IMR-90 (cell line): ENCODE measurements around the gene SCAF1. TPM values are rescaled to one million over a fixed set of nuclear protein-coding genes. Genes with fewer than 3 reads are reported as not detected.

ENCODE experiments used
- ATAC-seq: fragments of 200-7000 bp; cut with Tn5 transposase; 2 replicates; pipeline ENCODE4 v1.9.1; 2020; ENCODE audit warnings: low read depth, mild to moderate bottlenecking, moderate library complexity
- BruUV-seq: library from RNA; stranded (reverse); fragments of 400-500 nt; replicated peaks from 2 replicates; lab custom pipeline; 2021; lab: Mats Ljungman, UMichigan
- CTCF ChIA-PET: fragments of 300-600 bp; formaldehyde crosslinking; extraction: SDS; loops from one replicate; lab custom pipeline; 2021; ENCODE audit warnings: antibody characterized with exemption; lab: Yijun Ruan, JAX
- POLR2A ChIA-PET: fragments of 300-600 bp; sonication (Branson Sonifier 250); formaldehyde crosslinking; loops from one replicate; lab custom pipeline; 2022; ENCODE audit warnings: antibody characterized with exemption; ENCODE audit not compliant: unreplicated experiment; lab: Charles Lee
- DNase-seq: peaks from one replicate; pipeline ENCODE4 v3.0.0; 2013
- H2AFZ ChIP-seq: replicated peaks from 2 replicates; pipeline ENCODE3; 2013; ENCODE audit warnings: low read length, mild to moderate bottlenecking; ENCODE audit not compliant: poor library complexity
- H2AK5ac ChIP-seq: 2 replicates; pipeline ENCODE4 v1.6.1; 2013; ENCODE audit warnings: low read depth, low read length, inconsistent platforms
- H2AK9ac ChIP-seq: replicated peaks from 2 replicates; pipeline ENCODE3; 2013; ENCODE audit warnings: mild to moderate bottlenecking, low read depth, low read length, moderate library complexity; ENCODE audit not compliant: poor library complexity
- H2BK120ac ChIP-seq: 2 replicates; pipeline ENCODE4 v1.6.1; 2013; ENCODE audit warnings: low read depth, low read length, inconsistent platforms
- H2BK15ac ChIP-seq: 3 replicates; pipeline ENCODE4 v1.6.1; 2013; ENCODE audit warnings: low read depth, low read length, inconsistent platforms
- H2BK20ac ChIP-seq: 2 replicates; pipeline ENCODE4 v1.6.1; 2013; ENCODE audit warnings: low read depth, mild to moderate bottlenecking, inconsistent platforms, low read length, moderate library complexity
- H2BK5ac ChIP-seq: 2 replicates; pipeline ENCODE4 v1.6.1; 2013; ENCODE audit warnings: mild to moderate bottlenecking, low read depth, low read length, inconsistent platforms; ENCODE audit not compliant: poor library complexity, severe bottlenecking
- H3K14ac ChIP-seq: replicated peaks from 2 replicates; pipeline ENCODE4 v1.6.1; 2013; ENCODE audit warnings: low read depth, low read length, inconsistent platforms
- H3K18ac ChIP-seq: 2 replicates; pipeline ENCODE4 v1.6.1; 2013; ENCODE audit warnings: low read depth, low read length, control low read depth
- H3K23ac ChIP-seq: 2 replicates; pipeline ENCODE4 v1.6.1; 2013; ENCODE audit warnings: low read depth, low read length, inconsistent platforms
- H3K27ac ChIP-seq: 2 replicates; pipeline ENCODE4 v1.5.1; 2013; ENCODE audit warnings: mild to moderate bottlenecking, control low read depth, low read length; ENCODE audit not compliant: insufficient read depth
- H3K27me3 ChIP-seq: 2 replicates; pipeline ENCODE4 v1.6.1; 2013; ENCODE audit warnings: low read length; ENCODE audit not compliant: control insufficient read depth, insufficient read depth
- H3K36me3 ChIP-seq: 2 replicates; pipeline ENCODE4 v1.6.1; 2013; ENCODE audit warnings: low read length, mixed read lengths; ENCODE audit not compliant: control insufficient read depth, insufficient read depth
- H3K4ac ChIP-seq: 2 replicates; pipeline ENCODE4 v1.6.1; 2013; ENCODE audit warnings: low read depth, low read length, inconsistent platforms
- H3K4me1 ChIP-seq: 2 replicates; pipeline ENCODE4 v1.6.1; 2013; ENCODE audit warnings: low read length, mixed read lengths; ENCODE audit not compliant: control insufficient read depth, insufficient read depth
- H3K4me2 ChIP-seq: 2 replicates; pipeline ENCODE4 v1.6.1; 2013; ENCODE audit warnings: low read depth, mild to moderate bottlenecking, control low read depth, low read length, moderate library complexity
- H3K4me3 ChIP-seq: 2 replicates; pipeline ENCODE4 v1.5.1; 2013; ENCODE audit warnings: low read depth, mild to moderate bottlenecking, control low read depth, low read length, moderate library complexity; ENCODE audit not compliant: insufficient read depth
- H3K56ac ChIP-seq: 2 replicates; pipeline ENCODE4 v1.6.1; 2013; ENCODE audit warnings: low read length, inconsistent platforms; ENCODE audit not compliant: insufficient read depth; ENCODE audit errors: extremely low read depth
- H3K79me1 ChIP-seq, 2 experiments: 2 replicates each; pipeline ENCODE4 v1.6.1; 2013; ENCODE audit warnings: low read length in 2 of 2, inconsistent platforms in 1 of 2, low read depth in 1 of 2
- H3K9ac ChIP-seq: 2 replicates; pipeline ENCODE4 v1.6.1; 2013; ENCODE audit warnings: low read depth, low read length, control low read depth
- H3K9me1 ChIP-seq: 2 replicates; pipeline ENCODE4 v1.6.1; 2013; ENCODE audit warnings: low read length, inconsistent platforms; ENCODE audit not compliant: insufficient read depth
- H3K9me3 ChIP-seq: 2 replicates; pipeline ENCODE4 v1.6.1; 2013; ENCODE audit warnings: low read length; ENCODE audit not compliant: control insufficient read depth, insufficient read depth
- H4K20me1 ChIP-seq: 2 replicates; pipeline ENCODE4 v1.6.1; 2013; ENCODE audit warnings: low read length, inconsistent platforms; ENCODE audit not compliant: insufficient read depth
- H4K5ac ChIP-seq: 2 replicates; pipeline ENCODE4 v1.6.1; 2013; ENCODE audit warnings: mild to moderate bottlenecking, low read depth, low read length, control low read depth
- H4K8ac ChIP-seq, 2 experiments: 2 replicates each; pipeline ENCODE4 v1.6.1; 2013; ENCODE audit warnings: low read depth in 2 of 2, low read length in 2 of 2, control low read depth in 1 of 2, inconsistent platforms in 1 of 2
- H4K91ac ChIP-seq: 2 replicates; pipeline ENCODE4 v1.6.1; 2013; ENCODE audit warnings: low read depth, low read length, inconsistent platforms; ENCODE audit not compliant: insufficient read depth
- FOS ChIP-seq: fragments of 150-350 bp; IDR thresholded peaks from 2 replicates; pipeline ENCODE4 v1.6.1; 2016; ENCODE audit warnings: low read depth, low read length
- MAFK ChIP-seq: IDR thresholded peaks from 2 replicates; pipeline ENCODE4 v1.6.1; 2012; ENCODE audit warnings: low read depth, low read length, improper control_type of control experiment
- SMC3 ChIP-seq: fragments of 150-350 bp; IDR thresholded peaks from 2 replicates; pipeline ENCODE4 v1.6.1; 2016; ENCODE audit warnings: low read depth, mild to moderate bottlenecking, antibody characterized with exemption, low read length, moderate library complexity
- WGBS, 2 experiments: methylation state at CpG; one replicate each; pipeline versions ENCODE4 v1.1.5 to v1.1.7; 2013; ENCODE audit warnings: missing lambda C conversion rate in 2 of 2; ENCODE audit not compliant: insufficient read length in 1 of 2; ENCODE audit errors: extremely low coverage in 2 of 2; 5-methylcytosine and 5-hydroxymethylcytosine counted together
- dilution Hi-C: fragments of 300-500 bp; cut with HindIII; formaldehyde crosslinking; loops from one replicate; pipeline ENCODE4 v1.14.3; 2018; ENCODE audit warnings: low sequenced_read_pairs; ENCODE audit not compliant: unreplicated experiment
- in situ Hi-C: fragments of 300-500 bp; cut with MboI; formaldehyde crosslinking; loops from 3 replicates; pipeline ENCODE4 v1.14.3; 2019; ENCODE audit warnings: low sequenced_read_pairs, inconsistent platforms, mixed read lengths
- intact Hi-C: fragments of 100-400 bp; cut with micrococcal nuclease; formaldehyde crosslinking; loops from 2 replicates; pipeline ENCODE4 v1.10.0; 2022
- polyA plus RNA-seq, 3 experiments: library from polyadenylated mRNA; depleted of rRNA; stranded (reverse); fragments of >200 nt; gene quantifications; 2 replicates each; pipeline ENCODE4 v1.2.3, GENCODE V29; 2012; ENCODE audit warnings: low replicate concordance in 1 of 3
- total RNA-seq: library from RNA; depleted of rRNA; stranded (reverse); fragments of >200 nt; gene quantifications from 2 replicates; pipeline ENCODE4 v1.2.3, GENCODE V29; 2012

The SCAF1 gene
- total and polyA plus RNA-seq, 2 of the 4 experiments (the other 2 are of a cell fraction): 2.2 to 14.8 TPM

DNA sequence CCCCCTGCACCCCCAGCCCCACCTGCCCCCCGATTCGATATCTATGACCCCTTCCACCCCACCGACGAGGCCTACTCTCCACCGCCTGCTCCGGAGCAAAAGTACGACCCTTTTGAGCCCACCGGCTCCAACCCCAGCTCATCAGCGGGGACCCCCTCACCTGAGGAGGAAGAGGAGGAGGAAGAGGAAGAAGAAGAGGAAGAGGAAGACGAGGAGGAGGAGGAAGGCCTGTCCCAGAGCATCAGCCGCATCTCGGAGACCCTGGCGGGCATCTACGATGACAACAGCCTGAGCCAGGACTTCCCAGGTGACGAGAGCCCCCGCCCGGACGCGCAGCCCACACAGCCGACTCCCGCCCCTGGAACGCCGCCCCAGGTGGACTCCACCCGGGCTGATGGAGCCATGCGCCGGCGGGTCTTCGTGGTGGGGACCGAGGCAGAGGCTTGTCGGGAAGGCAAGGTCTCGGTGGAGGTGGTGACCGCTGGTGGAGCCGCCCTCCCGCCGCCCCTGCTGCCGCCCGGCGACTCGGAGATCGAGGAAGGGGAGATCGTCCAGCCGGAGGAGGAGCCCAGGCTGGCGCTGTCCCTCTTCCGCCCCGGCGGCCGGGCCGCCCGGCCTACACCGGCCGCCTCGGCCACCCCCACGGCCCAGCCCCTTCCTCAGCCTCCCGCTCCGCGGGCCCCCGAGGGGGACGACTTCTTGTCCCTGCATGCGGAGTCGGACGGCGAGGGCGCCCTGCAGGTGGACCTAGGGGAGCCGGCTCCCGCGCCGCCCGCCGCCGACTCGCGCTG, 9.2 kb downstream of the SCAF1 start:
- no peaks in the 10 kb centered on the region for H3K9me1 ChIP-seq
- dilution Hi-C loops: no loop called here
- intact Hi-C loops: no loop called here
- H3K79me1 ChIP-seq: peaks cover 32 to 64% of the 10 kb centered on the region in 2 experiments
- no peak overlapping the region for H4K5ac ChIP-seq
- H3K4ac ChIP-seq: no peak overlapping the region
- CTCF ChIA-PET: no interaction called here
- no peaks in the 10 kb centered on the region for H3K9me3 ChIP-seq
- H2BK15ac ChIP-seq: no peak overlapping the region
- POLR2A ChIA-PET: no interaction called here
- no peak overlapping the region for H2BK20ac ChIP-seq
- no peak overlapping the region for H3K18ac ChIP-seq
- H3K56ac ChIP-seq: no peak overlapping the region
- H4K91ac ChIP-seq: no peak overlapping the region
- no peak overlapping the region for H3K23ac ChIP-seq
- ATAC-seq: no peak
- no peak overlapping the region for H2AK5ac ChIP-seq
- H3K4me1 ChIP-seq: no peaks in the 10 kb centered on the region
- H4K8ac ChIP-seq: no peak overlapping the region
- H2AFZ ChIP-seq: no peak overlapping the region
- in situ Hi-C loops: no loop called here
- no peaks in the 10 kb centered on the region for H3K27me3 ChIP-seq
- no TSS peak for BruUV-seq
- no peak overlapping the region for H3K9ac ChIP-seq
- 97% methylated on average over 33 of the region's 72 CpGs; no CpG with 5 or more reads in 1 of the 2 experiments for WGBS, 2 experiments
- H3K36me3 ChIP-seq: peaks cover 78% of the 10 kb centered on the region
- no peak overlapping the region for H2AK9ac ChIP-seq
- no peak overlapping the region for H2BK120ac ChIP-seq
- TF ChIP-seq MAFK (no peak), FOS (no peak), SMC3 (no peak)
- no peak overlapping the region for H3K27ac ChIP-seq
- H2BK5ac ChIP-seq: no peak overlapping the region
- H4K20me1 ChIP-seq: peaks cover 35% of the 10 kb centered on the region
- H3K4me2 ChIP-seq: no peak overlapping the region
- H3K14ac ChIP-seq: no peak overlapping the region
- DNase-seq: no peak
- no peak overlapping the region for H3K4me3 ChIP-seq
